Loucy (cell line): ENCODE data around the gene ZNF423.
A peak's percentile ranks its signal among the peaks of the same experiment; 100 is the strongest.

Experiments
- H2AFZ ChIP-seq: fragments of 200-600 bp; sonication (generic); 2 replicates; pipeline ENCODE4 v1.6.0; 2016; ENCODE audit warnings: antibody characterized with exemption, mild to moderate bottlenecking, low read length, moderate library complexity
- H3F3A ChIP-seq: fragments of 200-600 bp; 2 replicates; pipeline ENCODE4 v1.6.0; 2016; ENCODE audit warnings: antibody characterized with exemption, low read depth, mild to moderate bottlenecking
- H3K27me3 ChIP-seq: fragments of 200-600 bp; sonication (generic); 2 replicates; pipeline ENCODE4 v1.6.1; 2014; ENCODE audit warnings: low read length, mild to moderate bottlenecking; ENCODE audit not compliant: insufficient read depth, poor library complexity, severe bottlenecking
- H3K36me3 ChIP-seq: fragments of 200-600 bp; sonication (generic); 2 replicates; pipeline ENCODE4 v1.6.1; 2016; ENCODE audit warnings: low read length; ENCODE audit not compliant: insufficient read depth
- H3K4me1 ChIP-seq: fragments of 200-600 bp; sonication (generic); 2 replicates; pipeline ENCODE4 v1.5.1; 2014; ENCODE audit warnings: low read length, mild to moderate bottlenecking; ENCODE audit not compliant: insufficient read depth, poor library complexity, severe bottlenecking
- H3K4me2 ChIP-seq: fragments of 200-600 bp; sonication (generic); 2 replicates; pipeline ENCODE4 v1.6.0; 2014; ENCODE audit warnings: antibody characterized with exemption, low read length, low read depth, mild to moderate bottlenecking; ENCODE audit not compliant: poor library complexity, severe bottlenecking
- H3K4me3 ChIP-seq: fragments of 200-600 bp; sonication (generic); 2 replicates; pipeline ENCODE4 v1.5.1; 2014; ENCODE audit warnings: low read length, mild to moderate bottlenecking, mixed read lengths; ENCODE audit not compliant: poor library complexity, severe bottlenecking
- H3K79me2 ChIP-seq: fragments of 200-600 bp; sonication (generic); 2 replicates; pipeline ENCODE4 v1.6.1; 2014; ENCODE audit warnings: low read length; ENCODE audit not compliant: insufficient read depth
- H3K9ac ChIP-seq: fragments of 200-600 bp; sonication (generic); 2 replicates; pipeline ENCODE4 v1.6.0; 2014; ENCODE audit warnings: mild to moderate bottlenecking, low read depth, low read length, moderate library complexity; ENCODE audit not compliant: poor library complexity, severe bottlenecking
- H3K9me2 ChIP-seq: fragments of 200-600 bp; sonication (generic); replicated peaks from 2 replicates; pipeline ENCODE4 v1.6.1; 2016; ENCODE audit warnings: low read depth, low read length, mixed read lengths
- H3K9me3 ChIP-seq: fragments of 200-600 bp; sonication (generic); 2 replicates; pipeline ENCODE4 v1.6.1; 2014; ENCODE audit warnings: mild to moderate bottlenecking, antibody characterized with exemption, low read length, low read depth; ENCODE audit not compliant: insufficient read depth
- H4K20me1 ChIP-seq: fragments of 200-600 bp; sonication (generic); 2 replicates; pipeline ENCODE4 v1.6.0; 2014; ENCODE audit warnings: antibody characterized with exemption, low read length, mild to moderate bottlenecking; ENCODE audit not compliant: insufficient read depth, poor library complexity, severe bottlenecking
- EZH2phosphoT487 ChIP-seq: fragments of 200-600 bp; IDR thresholded peaks from 2 replicates; pipeline ENCODE4 v1.6.1; 2018; ENCODE audit warnings: antibody characterized with exemption, mild to moderate bottlenecking, moderate library complexity, borderline replicate concordance
- TF ChIP-seq, protein P1 (sequence below): fragments of 200-600 bp; sonication (generic); conservative IDR thresholded peaks from 2 replicates; pipeline ENCODE4 v1.5.1; 2014; ENCODE audit warnings: mild to moderate bottlenecking, antibody characterized with exemption, low read length

ZNF423 gene

DNA sequence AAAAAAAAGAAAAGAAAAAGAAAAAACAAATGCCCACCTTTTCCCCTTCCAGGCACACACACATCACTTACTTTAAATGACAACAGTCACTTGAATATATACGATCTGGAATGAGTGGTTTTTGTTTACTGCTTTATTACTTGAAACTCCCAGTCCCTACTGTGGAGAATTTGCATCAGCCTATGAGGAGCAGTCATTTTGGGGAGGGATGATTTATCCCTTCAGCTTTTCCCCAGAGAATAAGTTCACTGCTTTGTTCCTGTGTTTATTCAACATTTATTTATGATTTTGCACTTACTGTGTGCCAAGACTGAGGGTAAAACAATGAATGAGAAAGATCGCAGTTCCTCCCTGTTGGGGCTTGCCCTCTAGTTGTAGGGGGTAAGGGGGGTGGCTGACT lies 4.7 kb upstream of the ZNF423 start:
- H3K79me2 ChIP-seq: no peaks in the 10 kb centered on the region
- no peak overlapping the region for H3K9ac ChIP-seq
- no peaks in the 10 kb centered on the region for H3K9me2 ChIP-seq
- H3K4me2 ChIP-seq: no peak overlapping the region
- no peaks in the 10 kb centered on the region for H3K36me3 ChIP-seq
- H3K4me3 ChIP-seq: no peak overlapping the region
- no peaks in the 10 kb centered on the region for H3K9me3 ChIP-seq
- TF ChIP-seq, protein P1, sequence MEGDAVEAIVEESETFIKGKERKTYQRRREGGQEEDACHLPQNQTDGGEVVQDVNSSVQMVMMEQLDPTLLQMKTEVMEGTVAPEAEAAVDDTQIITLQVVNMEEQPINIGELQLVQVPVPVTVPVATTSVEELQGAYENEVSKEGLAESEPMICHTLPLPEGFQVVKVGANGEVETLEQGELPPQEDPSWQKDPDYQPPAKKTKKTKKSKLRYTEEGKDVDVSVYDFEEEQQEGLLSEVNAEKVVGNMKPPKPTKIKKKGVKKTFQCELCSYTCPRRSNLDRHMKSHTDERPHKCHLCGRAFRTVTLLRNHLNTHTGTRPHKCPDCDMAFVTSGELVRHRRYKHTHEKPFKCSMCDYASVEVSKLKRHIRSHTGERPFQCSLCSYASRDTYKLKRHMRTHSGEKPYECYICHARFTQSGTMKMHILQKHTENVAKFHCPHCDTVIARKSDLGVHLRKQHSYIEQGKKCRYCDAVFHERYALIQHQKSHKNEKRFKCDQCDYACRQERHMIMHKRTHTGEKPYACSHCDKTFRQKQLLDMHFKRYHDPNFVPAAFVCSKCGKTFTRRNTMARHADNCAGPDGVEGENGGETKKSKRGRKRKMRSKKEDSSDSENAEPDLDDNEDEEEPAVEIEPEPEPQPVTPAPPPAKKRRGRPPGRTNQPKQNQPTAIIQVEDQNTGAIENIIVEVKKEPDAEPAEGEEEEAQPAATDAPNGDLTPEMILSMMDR: no peak
- TF ChIP-seq EZH2phosphoT487: no peak
- H3K27me3 ChIP-seq: no peaks in the 10 kb centered on the region
- H3K4me1 ChIP-seq: no peaks in the 10 kb centered on the region
- no peak overlapping the region for H2AFZ ChIP-seq
- no peaks in the 10 kb centered on the region for H3F3A ChIP-seq
- no peaks in the 10 kb centered on the region for H4K20me1 ChIP-seq

DNA sequence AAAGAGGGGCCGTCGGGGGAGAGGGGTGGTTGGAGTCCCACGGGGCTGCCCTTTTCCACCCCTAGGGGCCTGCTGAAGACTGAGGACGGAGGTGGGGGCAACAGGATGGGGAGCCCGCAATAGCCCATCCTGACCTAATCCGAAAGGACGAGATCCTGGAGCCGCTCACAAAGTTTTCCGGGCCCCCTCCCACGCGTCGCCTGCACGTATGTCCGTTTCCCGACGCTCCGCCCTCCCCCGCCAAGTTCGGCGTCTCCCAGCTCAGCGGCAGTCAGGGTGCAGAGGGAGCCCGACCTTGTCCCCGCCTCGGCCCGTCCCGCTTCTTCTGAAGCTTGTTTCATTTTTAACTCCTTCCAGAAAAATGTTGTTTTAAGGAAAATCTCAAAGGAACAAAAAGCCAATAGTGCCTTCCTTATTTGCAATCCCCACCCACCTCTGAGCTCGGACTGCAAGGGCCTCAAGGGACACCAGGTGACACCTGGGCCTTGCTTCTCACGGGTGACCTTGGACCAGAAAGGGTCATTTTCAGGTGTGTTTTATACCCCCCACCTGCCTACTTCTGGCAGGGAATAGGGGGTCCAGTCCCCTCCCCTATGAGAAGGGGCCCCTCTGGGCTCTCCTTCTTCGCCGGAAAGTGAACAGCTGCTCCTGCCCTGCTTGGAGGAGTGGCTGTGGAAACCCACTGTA lies 3.4 kb upstream of the ZNF423 start:
- Histone ChIP-seq H2AFZ (peak overlapping the region; percentile 80), H3K4me2 (peak overlapping the region; percentile 71), H3K27me3 (no peaks in the 10 kb centered on the region), H3K4me3 (peak overlapping the region; percentile 58), H3K36me3 (no peaks in the 10 kb centered on the region), H3F3A (no peaks in the 10 kb centered on the region), H3K9me2 (no peaks in the 10 kb centered on the region), H3K9ac (no peak overlapping the region), H3K9me3 (no peaks in the 10 kb centered on the region), H4K20me1 (no peaks in the 10 kb centered on the region), H3K79me2 (no peaks in the 10 kb centered on the region), H3K4me1 (peaks cover 3% of the 10 kb centered on the region)
- TF ChIP-seq EZH2phosphoT487: no peak
- TF ChIP-seq, protein P1: no peak

DNA sequence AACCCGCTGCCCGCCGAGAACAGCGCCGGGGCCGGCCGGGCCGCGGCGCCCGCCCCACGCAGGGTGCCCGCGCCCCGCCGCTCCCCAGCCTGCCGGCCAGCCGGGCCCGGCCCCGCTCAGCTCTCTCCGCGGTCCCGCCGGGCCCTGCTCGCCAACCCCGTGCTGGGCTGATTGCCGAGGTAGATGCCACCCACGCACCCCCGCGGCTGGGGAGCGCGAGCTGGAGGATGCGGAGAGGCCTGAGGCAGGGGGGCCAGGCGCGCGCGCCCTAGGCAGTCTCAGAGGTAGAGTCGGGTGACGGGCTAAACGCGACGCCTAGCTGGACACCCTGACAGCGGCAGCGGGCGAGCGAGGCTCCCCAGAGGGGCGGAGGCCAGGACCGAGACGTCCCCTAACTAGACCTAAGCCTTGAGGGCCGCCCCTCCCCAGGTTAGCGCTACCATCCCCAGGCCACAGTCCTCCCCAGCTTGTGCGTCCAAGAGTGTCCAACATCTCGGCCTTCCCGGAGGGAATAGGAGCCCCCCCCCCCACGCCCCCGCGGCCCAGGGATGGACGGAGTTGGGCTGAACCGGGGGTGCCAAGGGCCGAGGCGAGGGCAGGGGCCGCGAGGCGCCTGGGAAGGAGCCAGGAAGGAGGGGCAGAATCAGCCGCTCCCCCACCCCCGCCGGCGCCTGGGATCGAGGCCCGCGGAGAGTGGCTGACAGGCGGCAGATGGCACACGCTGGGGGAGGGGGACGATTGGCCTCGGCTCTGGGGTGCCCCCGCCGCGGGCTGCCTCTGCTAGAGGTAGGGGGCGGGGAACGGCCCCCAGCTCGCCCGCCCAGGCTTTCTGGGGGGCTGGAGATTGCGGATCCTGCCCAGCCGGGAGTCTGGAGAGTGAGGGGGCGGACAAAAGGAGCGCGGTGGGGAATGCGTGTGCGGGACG lies 2.5 kb upstream of the ZNF423 start:
- Histone ChIP-seq H3K9me3 (no peaks in the 10 kb centered on the region), H3K36me3 (no peaks in the 10 kb centered on the region), H3K4me3 (peak overlapping the region; percentile 58), H3K4me2 (peak overlapping the region; percentile 71), H3K9me2 (no peaks in the 10 kb centered on the region), H3F3A (no peaks in the 10 kb centered on the region), H2AFZ (peak overlapping the region; percentile 80), H3K79me2 (no peaks in the 10 kb centered on the region), H4K20me1 (no peaks in the 10 kb centered on the region), H3K4me1 (peaks cover 4% of the 10 kb centered on the region), H3K27me3 (no peaks in the 10 kb centered on the region), H3K9ac (no peak overlapping the region)
- no peak for TF ChIP-seq EZH2phosphoT487
- TF ChIP-seq, protein P1: no peak
